ENCODE measurements around the gene BCAN.

The BCAN gene

GRCh38 chr1:156681196-156681960, 39.5 kb downstream of the BCAN start:
- no peak for DNase-seq

GRCh38 chr1:156682166-156682890, 40.4 kb downstream of the BCAN start:
- no peak for DNase-seq

- DNase-seq: peak; percentile 42
These were observed 42.4 kb downstream of the BCAN start for GRCh38 chr1:156684227-156684782.

GRCh38 chr1:156689035-156689952, 47.4 kb downstream of the BCAN start:
- DNase-seq: peak; percentile 71

GRCh38 chr1:156689953-156690674, 48.2 kb downstream of the BCAN start:
- DNase-seq: no peak

- no peak for DNase-seq
These were observed 48.7 kb downstream of the BCAN start for GRCh38 chr1:156690675-156691036.

GRCh38 chr1:156691191-156691590, 49.3 kb downstream of the BCAN start:
- DNase-seq: no peak

- no peak for DNase-seq
These were observed 49.9 kb downstream of the BCAN start for GRCh38 chr1:156691665-156692440.

- DNase-seq: no peak
These were observed 50.6 kb downstream of the BCAN start for GRCh38 chr1:156692441-156692924.

GRCh38 chr1:156692925-156693847, 51.3 kb downstream of the BCAN start:
- no peak for DNase-seq

- no peak for DNase-seq
These were observed 52.2 kb downstream of the BCAN start for GRCh38 chr1:156693848-156694689.

GRCh38 chr1:156694690-156694962, 52.7 kb downstream of the BCAN start:
- no peak for DNase-seq

- DNase-seq: no peak
These were observed 54.8 kb downstream of the BCAN start for GRCh38 chr1:156696755-156697154.

GRCh38 chr1:156697481-156697880, 55.6 kb downstream of the BCAN start:
- DNase-seq: no peak

GRCh38 chr1:156698995-156699394, 57.1 kb downstream of the BCAN start:
- no peak for DNase-seq

- no peak for DNase-seq
These were observed 59.0 kb downstream of the BCAN start for GRCh38 chr1:156700736-156701531.

- DNase-seq: no peak
These were observed 61.4 kb downstream of the BCAN start for GRCh38 chr1:156703336-156703735.

- no peak for DNase-seq
These were observed 61.8 kb downstream of the BCAN start for GRCh38 chr1:156703741-156704140.
